ENCODE measurements around the gene MRPL20. TPM values are rescaled to one million over a fixed set of nuclear protein-coding genes. Genes with fewer than 3 reads are reported as not detected.
A peak's percentile ranks its signal among the peaks of the same experiment; 100 is the strongest.
"Not testable (repeated sequence)": the region's sequence is repeated elsewhere in the genome, so short reads cannot be mapped to it uniquely, and the experiment has no call there.

The MRPL20 gene
- total and polyA plus RNA-seq, 8 donors, result 53.9 to 187 (median 111) TPM

- TF ChIP-seq POLR2AphosphoS5 (IDR thresholded peaks at IDR 0.05) (no peak), POLR2A (IDR thresholded peaks at IDR 0.05) (no peak), CTCF (IDR thresholded peaks at IDR 0.05) (no peak)
- no peaks in the 10 kb centered on the region for H3K27me3 ChIP-seq
- peaks cover 44 to 58% (median 53%) of the 10 kb centered on the region in 4 donors for H3K36me3 ChIP-seq
- H3K9me3 ChIP-seq, result no peaks in the 10 kb centered on the region
- intact Hi-C loops (cut with DNase I; ENCODE audit: low total_unique reads), result no loop called here
- no peak overlapping the region for H3K4me3 ChIP-seq
- peaks cover 33 to 78% (median 64%) of the 10 kb centered on the region in 4 donors for H3K4me1 ChIP-seq
- no peak for DNase-seq
- H3K27ac ChIP-seq, result no peak overlapping the region
- WGBS, 5 donors, result 82 to 89% (median 85%) methylated on average over 7 of the region's 7 CpGs
Measured at GRCh38 chr1:1403653-1404052, 3.4 kb downstream of the MRPL20 start.

- Histone ChIP-seq H3K36me3 (peaks cover 44 to 64% (median 53%) of the 10 kb centered on the region in 4 donors), H3K4me1 (peaks cover 31 to 78% (median 64%) of the 10 kb centered on the region in 4 donors)
- intact Hi-C loops (cut with DNase I; ENCODE audit: low total_unique reads); H3K9me3 ChIP-seq; DNase-seq; H3K4me3 ChIP-seq; H3K27me3 ChIP-seq; H3K27ac ChIP-seq: not testable (repeated sequence)
- WGBS, 5 donors, result 81 to 87% (median 87%) methylated on average over 9 of the region's 9 CpGs
Measured at GRCh38 chr1:1402901-1403392, 4.1 kb downstream of the MRPL20 start.

GRCh38 chr1:1402072-1402900 lies 4.8 kb downstream of the MRPL20 start:
- Histone ChIP-seq H3K36me3 (peaks cover 51 to 71% (median 60%) of the 10 kb centered on the region in 4 donors), H3K4me1 (peaks cover 37 to 81% (median 66%) of the 10 kb centered on the region in 4 donors), H3K9me3 (no peaks in the 10 kb centered on the region), H3K27ac (peak overlapping the region in 2 of 5 donors; percentile 4 to 7), H3K4me3 (no peak overlapping the region), H3K27me3 (no peaks in the 10 kb centered on the region)
- intact Hi-C loops (cut with DNase I; ENCODE audit: low total_unique reads), result no loop called here
- WGBS, 5 donors, result 68 to 75% (median 70%) methylated on average over 19 to 20 of the region's 20 CpGs
- peak in 1 of 2 donors; percentile 69 for DNase-seq
- no peak for TF ChIP-seq EP300 (IDR thresholded peaks at IDR 0.05)
- TF ChIP-seq POLR2A (IDR thresholded peaks at IDR 0.05), result no peak
- TF ChIP-seq POLR2AphosphoS5 (IDR thresholded peaks at IDR 0.05), result peak in 1 of 3 donors; percentile 37
- peak in 2 of 7 experiments; percentile 24 to 35 for TF ChIP-seq CTCF (IDR thresholded peaks at IDR 0.05)

- 79 to 89% (median 83%) methylated on average over 6 to 7 of the region's 7 CpGs for WGBS, 5 donors
- Histone ChIP-seq H3K4me3 (no peak overlapping the region), H3K36me3 (peaks cover 56 to 76% (median 67%) of the 10 kb centered on the region in 4 donors), H3K27me3 (no peaks in the 10 kb centered on the region), H3K27ac (peak overlapping the region in 2 of 5 donors; percentile 4 to 90), H3K9me3 (no peaks in the 10 kb centered on the region), H3K4me1 (peaks cover 37 to 86% (median 71%) of the 10 kb centered on the region in 4 donors)
- DNase-seq, result no peak
- intact Hi-C loops (cut with DNase I; ENCODE audit: low total_unique reads), result no loop called here
- TF ChIP-seq POLR2AphosphoS5 (IDR thresholded peaks at IDR 0.05) (no peak), POLR2A (IDR thresholded peaks at IDR 0.05) (no peak), EP300 (IDR thresholded peaks at IDR 0.05) (no peak)
Measured at GRCh38 chr1:1401457-1402010, 5.6 kb downstream of the MRPL20 start.

GRCh38 chr1:1400576-1401456 lies 6.3 kb downstream of the MRPL20 start:
- DNase-seq, result no peak
- TF ChIP-seq CTCF (IDR thresholded peaks at IDR 0.05), result no peak
- TF ChIP-seq EP300 (IDR thresholded peaks at IDR 0.05), result no peak
- TF ChIP-seq POLR2AphosphoS5 (IDR thresholded peaks at IDR 0.05), result peak in 1 of 3 donors; percentile 6
- peak overlapping the region; percentile 87 to 100 (median 99) for H3K4me3 ChIP-seq
- H3K9me3 ChIP-seq, result no peaks in the 10 kb centered on the region
- H3K27ac ChIP-seq, result peak overlapping the region; percentile 84 to 94 (median 90)
- peaks cover 31 to 84% (median 69%) of the 10 kb centered on the region in 4 donors for H3K4me1 ChIP-seq
- WGBS, 5 donors, result 66 to 85% (median 71%) methylated on average over 17 to 22 of the region's 22 CpGs
- H3K27me3 ChIP-seq, result no peaks in the 10 kb centered on the region
- intact Hi-C loops (cut with DNase I; ENCODE audit: low total_unique reads), result no loop called here
- H3K36me3 ChIP-seq, result peaks cover 60 to 77% (median 74%) of the 10 kb centered on the region in 4 donors
